B cell (primary cell): ENCODE data around the gene TMEM256. TPM values are rescaled to one million over a fixed set of nuclear protein-coding genes. Genes with fewer than 3 reads are reported as not detected.

Source experiments
- ATAC-seq: fragments of 200-7000 bp; cut with Tn5 transposase; one replicate; pipeline ENCODE4 v1.10.0; 2021; ENCODE audit warnings: low read depth, mild to moderate bottlenecking, moderate number of reproducible peaks, moderate library complexity
- CTCF ChIA-PET: fragments of 350-600 bp; sonication (Branson Sonifier 250); formaldehyde crosslinking; loops from one replicate; lab custom pipeline; 2021; ENCODE audit warnings: antibody characterized with exemption, inconsistent platforms; lab: Charles Lee
- POLR2A ChIA-PET: fragments of 350-600 bp; sonication (Branson Sonifier 250); formaldehyde crosslinking; loops from one replicate; lab custom pipeline; 2021; ENCODE audit warnings: antibody characterized with exemption; lab: Charles Lee
- DNase-seq: peaks from one replicate; pipeline ENCODE4 v3.0.0; 2013
- H2AFZ ChIP-seq: 2 replicates; pipeline ENCODE4 v1.6.1; 2012; ENCODE audit warnings: mild to moderate bottlenecking, low read depth, low read length; ENCODE audit not compliant: insufficient read depth, poor library complexity, severe bottlenecking
- H3K27ac ChIP-seq, 2 donors: 1 replicate in 1 of 2; 2 replicates in 1 of 2; pipeline ENCODE4 v1.5.1; 2012 to 2013; ENCODE audit warnings: low read length in 2 of 2, mild to moderate bottlenecking in 2 of 2, moderate library complexity in 1 of 2
- H3K27me3 ChIP-seq, 4 experiments: fragments of 200-600 bp in 1 of 4; sonication (generic) in 1 of 4; replicated peaks in 1 of 4; 1 replicate in 2 of 4; 2 replicates in 2 of 4; pipeline versions ENCODE4 v1.6.1 to v1.7.0; 2013 to 2016; ENCODE audit warnings: low read length in 3 of 4, mild to moderate bottlenecking in 2 of 4, mixed read lengths in 1 of 4, moderate library complexity in 1 of 4; ENCODE audit not compliant: insufficient read depth in 4 of 4, control insufficient read depth in 3 of 4; ENCODE audit errors: control extremely low read depth in 1 of 4
- H3K36me3 ChIP-seq, 2 experiments: replicated peaks in 1 of 2; 1 replicate in 1 of 2; 2 replicates in 1 of 2; pipeline versions ENCODE4 v1.6.1 to v1.7.1; 2013; ENCODE audit warnings: low read length in 1 of 2; ENCODE audit not compliant: insufficient read depth in 2 of 2, control insufficient read depth in 1 of 2; ENCODE audit errors: control extremely low read depth in 1 of 2, extremely low read depth in 1 of 2
- H3K4me1 ChIP-seq, 2 donors: fragments of 200-600 bp in 1 of 2; sonication (generic) in 1 of 2; 1 replicate in 1 of 2; 2 replicates in 1 of 2; pipeline versions ENCODE4 v1.5.1 to v1.6.1; 2013 to 2017; ENCODE audit warnings: low read length in 2 of 2; ENCODE audit not compliant: control insufficient read depth in 2 of 2, insufficient read depth in 2 of 2
- H3K4me2 ChIP-seq: replicated peaks from 2 replicates; pipeline ENCODE3; 2012; ENCODE audit warnings: mild to moderate bottlenecking, low read depth, low read length; ENCODE audit not compliant: poor library complexity, severe bottlenecking
- H3K4me3 ChIP-seq, 5 experiments: fragments of 200-600 bp in 1 of 5; sonication (generic) in 1 of 5; 1 replicate in 3 of 5; 2 replicates in 2 of 5; pipeline versions ENCODE4 v1.5.1 to v1.7.0; 2011 to 2016; ENCODE audit warnings: low read length in 4 of 5, mild to moderate bottlenecking in 4 of 5, low read depth in 2 of 5, control low read depth in 1 of 5, moderate library complexity in 1 of 5; ENCODE audit not compliant: insufficient read depth in 1 of 5; ENCODE audit errors: control extremely low read depth in 1 of 5, extremely low read depth in 1 of 5
- H3K79me2 ChIP-seq: fragments of 200-600 bp; sonication (generic); one replicate; pipeline ENCODE4 v1.6.0; 2016; ENCODE audit warnings: low read length; ENCODE audit not compliant: control insufficient read depth, insufficient read depth
- H3K9ac ChIP-seq: fragments of 200-600 bp; sonication (generic); 2 replicates; pipeline ENCODE4 v1.6.1; 2017; ENCODE audit warnings: mild to moderate bottlenecking, low read length, moderate library complexity
- H3K9me3 ChIP-seq, 3 donors: one replicate each; pipeline versions ENCODE4 v1.6.1 to v1.7.1; 2013; ENCODE audit warnings: low read length in 2 of 3; ENCODE audit not compliant: control insufficient read depth in 2 of 3, insufficient read depth in 1 of 3; ENCODE audit errors: control extremely low read depth in 1 of 3
- H4K20me1 ChIP-seq: 2 replicates; pipeline ENCODE4 v1.6.0; 2012; ENCODE audit warnings: mild to moderate bottlenecking, low read length; ENCODE audit not compliant: insufficient read depth, control insufficient read depth, poor library complexity, severe bottlenecking
- H3K27ac Mint-ChIP-seq: one replicate; pipeline ENCODE4 v1.8.0; 2021; ENCODE audit warnings: mixed read lengths
- H3K27me3 Mint-ChIP-seq: one replicate; pipeline ENCODE4 v1.8.0; 2021; ENCODE audit warnings: mixed read lengths
- H3K4me1 Mint-ChIP-seq: one replicate; pipeline ENCODE4 v1.8.0; 2021; ENCODE audit warnings: mixed read lengths
- H3K4me3 Mint-ChIP-seq: one replicate; pipeline ENCODE4 v1.8.0; 2021; ENCODE audit warnings: mixed read lengths
- H3K9me3 Mint-ChIP-seq: one replicate; pipeline ENCODE4 v1.8.0; 2022; ENCODE audit warnings: mixed read lengths; ENCODE audit not compliant: insufficient read depth
- EZH2 ChIP-seq: IDR thresholded peaks from 2 replicates; pipeline ENCODE4 v1.6.1; 2012; ENCODE audit warnings: borderline replicate concordance, low read depth, mild to moderate bottlenecking, moderate library complexity, low read length; ENCODE audit not compliant: insufficient read depth, poor library complexity, severe bottlenecking
- WGBS: methylation state at CpG from one replicate; pipeline ENCODE4 v1.1.5; 2013; ENCODE audit warnings: missing lambda C conversion rate; ENCODE audit not compliant: insufficient coverage; 5-methylcytosine and 5-hydroxymethylcytosine counted together
- intact Hi-C: fragments of 100-400 bp; cut with micrococcal nuclease; formaldehyde crosslinking; loops from one replicate; pipeline ENCODE4 v1.10.0; 2022
- polyA plus RNA-seq: library from polyadenylated mRNA; depleted of rRNA; stranded (reverse); fragments of >200 nt; gene quantifications from 2 replicates; pipeline ENCODE4 v1.2.3, GENCODE V29; 2012
- total RNA-seq, 2 donors: library from RNA; stranded (reverse); fragments of 120-200 nt in 1 of 2; gene quantifications; 1 replicate in 1 of 2; 2 replicates in 1 of 2; pipeline versions ENCODE4 v1.2.3 to v1.2.4, GENCODE V29; 2013 to 2022
- TF ChIP-seq, protein P1 (sequence below): fragments of 200-600 bp; IDR thresholded peaks from one replicate; pipeline ENCODE4 v1.8.0; 2022; ENCODE audit warnings: antibody characterized with exemption, mild to moderate bottlenecking

TMEM256 gene
- total and polyA plus RNA-seq, 2 donors (not counting 1 experiment from before 2014, with no cell fraction given), result 65.4 to 67.8 TPM

DNA sequence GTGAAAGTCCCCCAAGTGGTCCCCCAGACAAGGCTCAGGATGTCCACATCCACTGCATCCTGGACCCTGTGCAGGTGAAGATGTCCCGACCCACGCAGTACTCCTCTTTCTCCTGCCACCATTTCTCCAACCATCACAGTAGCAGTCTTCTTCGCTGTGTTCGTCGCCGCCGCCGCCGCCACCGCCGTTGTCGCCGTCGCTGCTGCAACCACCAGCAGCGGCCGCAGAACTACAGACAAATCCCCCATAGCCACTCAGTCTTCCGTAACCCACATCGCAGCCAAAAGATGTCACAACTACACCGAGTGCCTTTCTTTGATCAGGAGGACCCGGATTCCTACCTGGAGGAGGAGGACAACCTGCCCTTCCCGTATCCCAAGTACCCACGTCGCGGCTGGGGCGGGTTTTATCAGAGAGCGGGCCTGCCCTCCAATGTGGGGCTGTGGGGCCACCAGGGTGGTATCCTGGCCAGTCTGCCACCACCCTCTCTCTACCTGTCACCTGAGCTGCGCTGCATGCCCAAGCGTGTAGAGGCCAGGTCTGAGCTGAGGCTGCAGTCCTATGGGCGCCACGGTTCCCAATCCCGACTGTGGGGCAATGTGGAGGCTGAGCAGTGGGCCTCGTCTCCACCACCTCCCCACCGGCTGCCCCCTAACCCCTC lies 22.4 kb upstream of the TMEM256 start:
- no peaks in the 10 kb centered on the region for H3K79me2 ChIP-seq
- H3K4me3 Mint-ChIP-seq, result no peak overlapping the region
- no peak overlapping the region for H3K27ac ChIP-seq
- H4K20me1 ChIP-seq, result no peaks in the 10 kb centered on the region
- no peak overlapping the region for H3K4me3 ChIP-seq
- no peak overlapping the region for H3K27ac Mint-ChIP-seq
- no peak for TF ChIP-seq EZH2
- TF ChIP-seq, protein P1, sequence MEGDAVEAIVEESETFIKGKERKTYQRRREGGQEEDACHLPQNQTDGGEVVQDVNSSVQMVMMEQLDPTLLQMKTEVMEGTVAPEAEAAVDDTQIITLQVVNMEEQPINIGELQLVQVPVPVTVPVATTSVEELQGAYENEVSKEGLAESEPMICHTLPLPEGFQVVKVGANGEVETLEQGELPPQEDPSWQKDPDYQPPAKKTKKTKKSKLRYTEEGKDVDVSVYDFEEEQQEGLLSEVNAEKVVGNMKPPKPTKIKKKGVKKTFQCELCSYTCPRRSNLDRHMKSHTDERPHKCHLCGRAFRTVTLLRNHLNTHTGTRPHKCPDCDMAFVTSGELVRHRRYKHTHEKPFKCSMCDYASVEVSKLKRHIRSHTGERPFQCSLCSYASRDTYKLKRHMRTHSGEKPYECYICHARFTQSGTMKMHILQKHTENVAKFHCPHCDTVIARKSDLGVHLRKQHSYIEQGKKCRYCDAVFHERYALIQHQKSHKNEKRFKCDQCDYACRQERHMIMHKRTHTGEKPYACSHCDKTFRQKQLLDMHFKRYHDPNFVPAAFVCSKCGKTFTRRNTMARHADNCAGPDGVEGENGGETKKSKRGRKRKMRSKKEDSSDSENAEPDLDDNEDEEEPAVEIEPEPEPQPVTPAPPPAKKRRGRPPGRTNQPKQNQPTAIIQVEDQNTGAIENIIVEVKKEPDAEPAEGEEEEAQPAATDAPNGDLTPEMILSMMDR, result no peak
- DNase-seq (no peak), ATAC-seq (no peak)
- intact Hi-C loops, result no loop called here
- H2AFZ ChIP-seq, result no peak overlapping the region
- no peak overlapping the region for H3K9ac ChIP-seq
- H3K4me2 ChIP-seq, result no peak overlapping the region
- 97% methylated on average over 29 of the region's 33 CpGs for WGBS
- CTCF ChIA-PET, result no interaction called here
- H3K27me3 ChIP-seq, result peaks cover 0 to 3% (median 0%) of the 10 kb centered on the region in 4 experiments
- H3K9me3 Mint-ChIP-seq, result no peaks in the 10 kb centered on the region
- no peaks in the 10 kb centered on the region for H3K4me1 Mint-ChIP-seq
- no peaks in the 10 kb centered on the region for H3K4me1 ChIP-seq
- no peaks in the 10 kb centered on the region for H3K9me3 ChIP-seq
- H3K27me3 Mint-ChIP-seq, result peaks cover 4% of the 10 kb centered on the region
- no peaks in the 10 kb centered on the region for H3K36me3 ChIP-seq
- POLR2A ChIA-PET, result no interaction called here

DNA sequence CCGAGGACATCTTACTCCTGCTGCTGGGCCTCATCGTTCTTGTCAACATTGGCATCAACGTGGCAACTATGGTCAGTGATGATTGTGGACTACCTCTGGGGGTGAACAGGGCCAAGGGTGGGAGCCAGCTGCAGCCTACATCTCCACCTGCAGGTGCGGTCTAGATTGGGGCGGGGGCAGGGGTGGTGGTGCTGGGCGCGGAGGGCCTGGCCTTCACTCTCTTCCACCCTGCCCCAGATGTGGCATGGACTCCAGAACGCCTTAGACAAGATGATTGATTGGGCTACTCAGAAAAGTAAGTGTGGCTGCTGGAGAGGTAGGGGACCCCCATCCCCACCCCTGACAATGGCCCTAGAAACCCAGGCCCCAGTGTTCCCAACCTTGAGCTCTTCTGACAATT lies 21.9 kb upstream of the TMEM256 start:
- TF ChIP-seq, protein P1, result no peak
- no peak for TF ChIP-seq EZH2
- H3K79me2 ChIP-seq, result no peaks in the 10 kb centered on the region
- H3K9me3 ChIP-seq, result no peaks in the 10 kb centered on the region
- intact Hi-C loops, result no loop called here
- Mint-ChIP-seq H3K4me3 (no peak overlapping the region), H3K4me1 (no peaks in the 10 kb centered on the region), H3K27ac (no peak overlapping the region), H3K9me3 (no peaks in the 10 kb centered on the region), H3K27me3 (peaks cover 4% of the 10 kb centered on the region)
- ATAC-seq (no peak), DNase-seq (no peak)
- no peaks in the 10 kb centered on the region for H3K36me3 ChIP-seq
- no peak overlapping the region for H3K4me2 ChIP-seq
- WGBS, result 91% methylated on average over 3 of the region's 8 CpGs
- H3K27me3 ChIP-seq, result peaks cover 0 to 3% (median 0%) of the 10 kb centered on the region in 4 experiments
- H3K27ac ChIP-seq, result no peak overlapping the region
- no peak overlapping the region for H2AFZ ChIP-seq
- no peaks in the 10 kb centered on the region for H3K4me1 ChIP-seq
- no peaks in the 10 kb centered on the region for H4K20me1 ChIP-seq
- ChIA-PET POLR2A (no interaction called here), CTCF (no interaction called here)
- no peak overlapping the region for H3K4me3 ChIP-seq
- no peak overlapping the region for H3K9ac ChIP-seq
